ENCODE results near the gene CLDN15.

DNA sequence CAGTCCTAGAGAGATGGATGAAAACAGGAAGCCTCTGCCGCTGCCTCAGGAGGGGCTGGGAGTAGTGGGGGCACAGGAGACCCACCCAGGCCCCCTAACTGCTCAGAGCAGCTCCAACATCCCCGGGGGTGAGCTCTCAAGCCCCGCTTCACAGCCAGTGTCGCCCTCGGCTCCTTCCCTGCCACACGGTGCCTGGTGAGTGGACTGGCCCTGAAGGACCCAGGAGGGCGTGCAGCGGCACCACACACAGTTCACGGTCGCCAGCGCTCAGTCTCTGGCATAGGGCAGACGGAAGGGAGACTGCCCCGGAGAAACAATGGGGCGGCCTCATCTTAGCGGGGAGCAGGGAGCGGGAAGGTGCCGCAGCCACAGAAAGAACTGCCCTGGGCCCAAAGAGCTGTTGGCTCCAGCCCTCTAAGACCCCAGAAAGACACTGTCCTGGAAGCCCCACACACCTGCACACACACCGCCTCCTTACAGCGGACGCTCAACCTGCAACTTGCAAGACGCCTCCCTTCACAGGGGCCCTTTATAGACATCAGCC lies 1.2 kb downstream of the CLDN15 start:
- TF ChIP-seq POLR2A (IDR thresholded peaks at IDR 0.05), result no peak
- TF ChIP-seq, protein P1, sequence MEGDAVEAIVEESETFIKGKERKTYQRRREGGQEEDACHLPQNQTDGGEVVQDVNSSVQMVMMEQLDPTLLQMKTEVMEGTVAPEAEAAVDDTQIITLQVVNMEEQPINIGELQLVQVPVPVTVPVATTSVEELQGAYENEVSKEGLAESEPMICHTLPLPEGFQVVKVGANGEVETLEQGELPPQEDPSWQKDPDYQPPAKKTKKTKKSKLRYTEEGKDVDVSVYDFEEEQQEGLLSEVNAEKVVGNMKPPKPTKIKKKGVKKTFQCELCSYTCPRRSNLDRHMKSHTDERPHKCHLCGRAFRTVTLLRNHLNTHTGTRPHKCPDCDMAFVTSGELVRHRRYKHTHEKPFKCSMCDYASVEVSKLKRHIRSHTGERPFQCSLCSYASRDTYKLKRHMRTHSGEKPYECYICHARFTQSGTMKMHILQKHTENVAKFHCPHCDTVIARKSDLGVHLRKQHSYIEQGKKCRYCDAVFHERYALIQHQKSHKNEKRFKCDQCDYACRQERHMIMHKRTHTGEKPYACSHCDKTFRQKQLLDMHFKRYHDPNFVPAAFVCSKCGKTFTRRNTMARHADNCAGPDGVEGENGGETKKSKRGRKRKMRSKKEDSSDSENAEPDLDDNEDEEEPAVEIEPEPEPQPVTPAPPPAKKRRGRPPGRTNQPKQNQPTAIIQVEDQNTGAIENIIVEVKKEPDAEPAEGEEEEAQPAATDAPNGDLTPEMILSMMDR (IDR thresholded peaks at IDR 0.05), result no peak
- TF ChIP-seq EP300 (IDR thresholded peaks at IDR 0.05), result no peak
- no peak for TF ChIP-seq POLR2AphosphoS5 (IDR thresholded peaks at IDR 0.05)

Measured in stomach (tissue), 4 donors.